Testis (tissue), 3 donors: Measurements from ENCODE around the gene FKBP9. TPM values are rescaled to one million over a fixed set of nuclear protein-coding genes. Genes with fewer than 3 reads are reported as not detected.
A peak's percentile ranks its signal among the peaks of the same experiment; 100 is the strongest.

Source experiments
- DNase-seq: peaks from one replicate; pipeline ENCODE4 v3.0.0-alpha.2; 2019
- H3K27ac ChIP-seq, 2 donors: fragments of 200-600 bp; sonication (generic); one replicate each; pipeline ENCODE4 v1.5.1; 2019
- H3K27me3 ChIP-seq: fragments of 200-600 bp; sonication (generic); one replicate; pipeline ENCODE4 v1.5.1; 2019
- H3K36me3 ChIP-seq: fragments of 200-600 bp; sonication (generic); one replicate; pipeline ENCODE4 v1.5.1; 2017; ENCODE audit warnings: low read depth; ENCODE audit errors: missing control alignments
- H3K4me1 ChIP-seq: fragments of 200-600 bp; sonication (generic); one replicate; pipeline ENCODE4 v1.5.1; 2019
- H3K4me3 ChIP-seq, 2 donors: fragments of 200-600 bp; sonication (generic); one replicate each; pipeline ENCODE4 v1.5.1; 2017 to 2019
- H3K9me3 ChIP-seq: fragments of 200-600 bp; sonication (generic); one replicate; pipeline ENCODE4 v1.5.1; 2017
- POLR2A ChIP-seq: fragments of 450-650 bp; IDR thresholded peaks from one replicate; pipeline ENCODE4 v1.6.1; 2017; ENCODE audit warnings: antibody characterized with exemption, mild to moderate bottlenecking, moderate library complexity
- WGBS, 2 donors: methylation state at CpG; one replicate each; pipeline ENCODE4 v1.1.5; 2018; 5-methylcytosine and 5-hydroxymethylcytosine counted together
- intact Hi-C: fragments of 100-400 bp; cut with DNase I; formaldehyde crosslinking; loops from one replicate; pipeline ENCODE4 v1.15.1; 2023; ENCODE audit warnings: low total_unique reads
- polyA plus RNA-seq: library from polyadenylated mRNA; stranded (reverse); fragments of 350-450 nt; fragmentation: Illumina TruSeq; extraction: RNeasy Lipid Tissue Mini Kit (QIAGEN cat#74804); gene quantifications from one replicate; pipeline ENCODE4 v1.2.3, GENCODE V29; 2014; ENCODE audit warnings: low read depth, low replicate concordance; ENCODE audit not compliant: insufficient read depth
- total RNA-seq, 2 donors: library from RNA; depleted of rRNA; stranded (reverse); fragments of >200 nt; gene quantifications; one replicate each; pipeline ENCODE4 v1.2.3, GENCODE V29; 2016
- TF ChIP-seq, protein P1 (sequence below), 3 experiments: fragments of 450-650 bp in 2 of 3; fragments of 200-600 bp in 1 of 3; sonication (generic) in 1 of 3; IDR thresholded peaks; one replicate each; pipeline ENCODE4 v1.5.1; 2016 to 2019; ENCODE audit warnings: antibody characterized with exemption in 3 of 3, mild to moderate bottlenecking in 2 of 3, moderate library complexity in 1 of 3

The FKBP9 gene
- total and polyA plus RNA-seq, 3 donors from 2014 or later: 43.5 to 95.1 (median 66.5) TPM

DNA sequence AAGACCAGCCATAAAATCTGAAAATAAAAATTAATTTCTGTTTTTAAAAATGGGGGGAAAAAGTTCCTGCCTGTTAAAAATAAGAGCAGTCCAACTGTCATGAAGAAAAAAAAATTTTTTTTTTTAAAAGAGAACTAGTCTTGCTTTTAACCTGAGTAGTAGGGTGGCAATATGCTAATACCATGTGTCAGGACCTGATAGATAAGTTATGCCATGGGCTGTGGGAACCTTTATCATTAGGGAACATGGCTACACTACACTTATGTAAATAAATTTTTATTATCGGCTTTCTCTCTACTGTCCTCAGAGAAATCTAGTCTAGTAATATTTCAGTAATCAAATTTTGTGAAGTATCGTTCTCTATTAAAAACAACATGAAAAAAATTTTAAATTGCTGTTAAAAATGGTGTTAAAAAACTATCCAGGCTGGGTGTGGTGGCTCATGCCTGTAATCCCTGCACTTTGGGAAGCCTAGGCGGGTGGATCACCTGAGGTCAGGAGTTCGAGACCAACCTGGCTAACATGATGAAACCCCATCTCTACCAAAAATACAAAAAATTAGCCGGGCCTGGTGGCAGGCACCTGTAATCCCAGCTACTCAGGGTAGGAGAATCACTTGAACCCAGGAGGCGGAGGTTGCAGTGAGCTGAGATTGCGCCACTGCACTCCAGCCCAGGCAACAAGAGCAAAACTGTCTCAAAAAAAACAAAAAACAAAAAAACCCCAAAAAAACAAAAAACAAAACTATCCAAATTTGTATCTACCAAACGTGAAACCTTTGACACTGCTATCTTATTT is 84.6 kb downstream of the FKBP9 start:
- intact Hi-C loops: no loop called here
- H3K36me3 ChIP-seq: no peaks in the 10 kb centered on the region

DNA sequence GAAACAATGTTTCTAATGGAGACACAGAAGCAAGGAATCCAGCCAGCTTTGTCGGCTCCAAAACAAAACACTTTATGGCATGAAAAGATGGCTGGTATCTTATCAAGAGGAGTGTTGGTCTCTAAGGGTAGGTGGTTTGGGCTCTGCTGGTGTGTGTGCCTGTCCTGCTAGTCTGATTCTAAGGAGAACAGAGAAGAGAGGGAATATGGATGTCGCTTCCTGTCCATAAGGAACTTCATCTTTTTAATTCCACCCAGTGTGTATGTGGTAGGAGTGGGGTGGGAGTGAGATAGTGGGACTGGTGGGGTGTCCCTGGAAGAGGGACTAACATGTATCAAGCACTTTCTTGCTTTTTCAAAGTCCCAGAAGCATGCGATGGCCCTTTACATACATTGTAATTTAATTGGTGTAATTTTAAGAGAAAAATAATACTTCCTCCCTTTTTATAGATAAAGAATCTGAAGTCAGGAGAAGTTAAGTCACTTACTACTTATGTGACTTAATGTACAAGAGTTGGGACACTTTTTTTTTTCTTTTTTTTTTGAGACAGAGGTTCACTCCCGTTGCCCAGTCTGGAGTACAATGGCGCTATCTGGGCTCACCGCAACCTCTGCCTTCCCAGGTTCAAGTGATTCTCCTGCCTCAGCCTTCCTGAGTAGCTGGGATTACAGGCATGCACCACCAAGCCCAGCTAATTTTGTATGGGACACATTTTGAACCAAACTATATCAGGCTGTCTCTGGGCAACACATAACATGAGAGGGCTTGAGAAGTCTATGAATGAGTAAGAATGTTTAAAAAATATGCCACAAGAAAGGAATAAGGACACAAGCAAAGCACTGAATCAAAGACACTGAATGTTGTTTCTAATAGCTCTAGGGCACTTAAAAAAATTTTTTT is 86.5 kb downstream of the FKBP9 start:
- Histone ChIP-seq H3K27ac (peak overlapping the region; percentile 17 to 36), H3K9me3 (no peaks in the 10 kb centered on the region), H3K4me3 (no peak overlapping the region), H3K36me3 (no peaks in the 10 kb centered on the region), H3K4me1 (peaks cover 22% of the 10 kb centered on the region), H3K27me3 (no peaks in the 10 kb centered on the region)
- peak; percentile 69 for DNase-seq
- intact Hi-C loops: no loop called here
- WGBS, 2 donors: 68 to 79% methylated on average over 6 of the region's 6 CpGs
- TF ChIP-seq POLR2A: no peak
- TF ChIP-seq, protein P1, sequence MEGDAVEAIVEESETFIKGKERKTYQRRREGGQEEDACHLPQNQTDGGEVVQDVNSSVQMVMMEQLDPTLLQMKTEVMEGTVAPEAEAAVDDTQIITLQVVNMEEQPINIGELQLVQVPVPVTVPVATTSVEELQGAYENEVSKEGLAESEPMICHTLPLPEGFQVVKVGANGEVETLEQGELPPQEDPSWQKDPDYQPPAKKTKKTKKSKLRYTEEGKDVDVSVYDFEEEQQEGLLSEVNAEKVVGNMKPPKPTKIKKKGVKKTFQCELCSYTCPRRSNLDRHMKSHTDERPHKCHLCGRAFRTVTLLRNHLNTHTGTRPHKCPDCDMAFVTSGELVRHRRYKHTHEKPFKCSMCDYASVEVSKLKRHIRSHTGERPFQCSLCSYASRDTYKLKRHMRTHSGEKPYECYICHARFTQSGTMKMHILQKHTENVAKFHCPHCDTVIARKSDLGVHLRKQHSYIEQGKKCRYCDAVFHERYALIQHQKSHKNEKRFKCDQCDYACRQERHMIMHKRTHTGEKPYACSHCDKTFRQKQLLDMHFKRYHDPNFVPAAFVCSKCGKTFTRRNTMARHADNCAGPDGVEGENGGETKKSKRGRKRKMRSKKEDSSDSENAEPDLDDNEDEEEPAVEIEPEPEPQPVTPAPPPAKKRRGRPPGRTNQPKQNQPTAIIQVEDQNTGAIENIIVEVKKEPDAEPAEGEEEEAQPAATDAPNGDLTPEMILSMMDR (IDR thresholded peaks at IDR 0.05): no peak

More for the DNA sequence above, 84.6 kb downstream of the FKBP9 start:
- Histone ChIP-seq H3K4me3 (no peak overlapping the region), H3K27me3 (no peaks in the 10 kb centered on the region), H3K4me1 (peaks cover 22% of the 10 kb centered on the region), H3K9me3 (no peaks in the 10 kb centered on the region), H3K27ac (no peak overlapping the region)
- TF ChIP-seq POLR2A: no peak
- TF ChIP-seq, protein P1 (IDR thresholded peaks at IDR 0.05): no peak
- WGBS, 2 donors: 86 to 89% methylated on average over 8 of the region's 8 CpGs
- no peak for DNase-seq

DNA sequence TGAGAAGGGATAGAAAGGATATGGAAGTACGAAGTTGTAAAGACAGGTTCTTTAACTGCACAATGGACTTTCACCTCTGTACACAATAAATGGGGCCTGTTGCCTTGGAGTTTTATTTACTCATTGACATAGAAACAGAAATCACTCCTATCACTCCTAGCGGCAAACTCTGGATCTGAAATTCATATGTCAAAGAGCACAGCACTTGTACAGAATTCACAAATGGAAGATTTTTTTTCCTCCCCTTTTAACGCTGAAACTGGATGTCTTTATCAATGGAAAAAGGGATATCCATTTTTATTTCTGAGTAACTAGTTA is 87.1 kb downstream of the FKBP9 start:
- no peak overlapping the region for H3K27ac ChIP-seq
- H3K27me3 ChIP-seq: no peaks in the 10 kb centered on the region
- intact Hi-C loops: no loop called here
- no peak for TF ChIP-seq POLR2A
- TF ChIP-seq, protein P1 (IDR thresholded peaks at IDR 0.05): peak in 1 of 3 experiments; percentile 9
- H3K4me1 ChIP-seq: peaks cover 22% of the 10 kb centered on the region
- H3K9me3 ChIP-seq: no peaks in the 10 kb centered on the region
- no peak for DNase-seq
- no peak overlapping the region for H3K4me3 ChIP-seq
- H3K36me3 ChIP-seq: no peaks in the 10 kb centered on the region
- 53 to 63% methylated on average over 3 of the region's 3 CpGs for WGBS, 2 donors

DNA sequence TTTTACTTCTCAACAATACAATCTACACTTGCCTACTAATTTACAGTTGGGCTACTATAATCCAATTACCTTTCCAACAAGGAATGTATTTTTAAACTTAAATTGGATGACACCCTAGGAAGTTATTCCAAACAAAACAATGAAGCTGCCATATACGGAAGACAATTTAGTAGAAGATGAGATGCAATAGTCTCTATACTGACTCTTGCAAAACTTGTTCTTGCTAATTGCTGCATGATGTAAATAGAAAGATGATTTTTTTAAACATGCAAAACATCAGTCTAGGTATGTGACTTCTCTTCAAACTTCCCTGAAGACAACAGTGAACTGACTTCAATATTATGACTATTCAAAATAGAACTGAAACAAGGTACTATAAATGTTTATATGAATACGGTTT is 87.7 kb downstream of the FKBP9 start:
- Histone ChIP-seq H3K36me3 (no peaks in the 10 kb centered on the region), H3K9me3 (no peaks in the 10 kb centered on the region), H3K27me3 (no peaks in the 10 kb centered on the region), H3K4me1 (peaks cover 23% of the 10 kb centered on the region), H3K27ac (no peak overlapping the region), H3K4me3 (no peak overlapping the region)
- intact Hi-C loops: no loop called here
- TF ChIP-seq POLR2A: no peak
- TF ChIP-seq, protein P1 (IDR thresholded peaks at IDR 0.05): no peak
- no peak for DNase-seq
- 33 to 72% methylated on average over 2 of the region's 2 CpGs for WGBS, 2 donors
